ENCODE measurements around the gene TUBGCP3.

- no peak for TF ChIP-seq CTCF (conservative IDR thresholded peaks at IDR 0.05; ENCODE audit: low read length)
- TF ChIP-seq EZH2phosphoT487 (IDR thresholded peaks at IDR 0.05; ENCODE audit: borderline replicate concordance, low read depth, low read length) = no peak
These were observed 26.5 kb downstream of the TUBGCP3 start for GRCh38 chr13:112561478-112561877.

Measured in OCI-LY7 (cell line).